Measurements from ENCODE around the gene DNAH8. TPM values are rescaled to one million over a fixed set of nuclear protein-coding genes. Genes with fewer than 3 reads are reported as not detected.

The DNAH8 gene
- total and polyA plus RNA-seq, 3 donors from 2014 or later, result 17.2 to 23.7 (median 19.0) TPM

DNA sequence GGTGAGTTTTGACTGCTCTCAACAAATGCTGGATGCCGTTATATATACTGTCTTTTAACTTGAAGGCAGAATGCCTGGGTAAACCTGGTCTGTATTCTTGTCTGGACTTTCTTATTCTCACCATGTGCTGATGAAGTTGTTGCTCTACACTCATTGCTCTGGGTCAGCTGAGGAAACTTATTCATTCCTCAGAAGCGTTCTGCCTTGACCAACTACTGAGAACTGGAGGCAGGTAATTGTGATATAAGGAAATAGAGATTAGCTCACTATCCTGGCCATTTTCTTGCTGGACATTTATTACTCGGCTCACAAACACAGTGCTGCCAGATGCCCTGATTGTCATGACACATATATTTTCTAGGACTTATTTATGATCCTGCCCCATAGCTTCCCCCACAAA is 103.6 kb downstream of the DNAH8 start:
- no peak overlapping the region for H3K27ac ChIP-seq
- no peaks in the 10 kb centered on the region for H3K9me3 ChIP-seq
- intact Hi-C loops (cut with DNase I; ENCODE audit: low total_unique reads), result no loop called here
- DNase-seq, result no peak
- H3K4me1 ChIP-seq, result no peaks in the 10 kb centered on the region
- no peak for TF ChIP-seq POLR2A (IDR thresholded peaks at IDR 0.05)
- TF ChIP-seq, protein P1, sequence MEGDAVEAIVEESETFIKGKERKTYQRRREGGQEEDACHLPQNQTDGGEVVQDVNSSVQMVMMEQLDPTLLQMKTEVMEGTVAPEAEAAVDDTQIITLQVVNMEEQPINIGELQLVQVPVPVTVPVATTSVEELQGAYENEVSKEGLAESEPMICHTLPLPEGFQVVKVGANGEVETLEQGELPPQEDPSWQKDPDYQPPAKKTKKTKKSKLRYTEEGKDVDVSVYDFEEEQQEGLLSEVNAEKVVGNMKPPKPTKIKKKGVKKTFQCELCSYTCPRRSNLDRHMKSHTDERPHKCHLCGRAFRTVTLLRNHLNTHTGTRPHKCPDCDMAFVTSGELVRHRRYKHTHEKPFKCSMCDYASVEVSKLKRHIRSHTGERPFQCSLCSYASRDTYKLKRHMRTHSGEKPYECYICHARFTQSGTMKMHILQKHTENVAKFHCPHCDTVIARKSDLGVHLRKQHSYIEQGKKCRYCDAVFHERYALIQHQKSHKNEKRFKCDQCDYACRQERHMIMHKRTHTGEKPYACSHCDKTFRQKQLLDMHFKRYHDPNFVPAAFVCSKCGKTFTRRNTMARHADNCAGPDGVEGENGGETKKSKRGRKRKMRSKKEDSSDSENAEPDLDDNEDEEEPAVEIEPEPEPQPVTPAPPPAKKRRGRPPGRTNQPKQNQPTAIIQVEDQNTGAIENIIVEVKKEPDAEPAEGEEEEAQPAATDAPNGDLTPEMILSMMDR (IDR thresholded peaks at IDR 0.05), result no peak
- H3K4me3 ChIP-seq, result no peak overlapping the region
- no peaks in the 10 kb centered on the region for H3K27me3 ChIP-seq
- H3K36me3 ChIP-seq (ENCODE audit: low read depth, missing control alignments), result no peaks in the 10 kb centered on the region
- WGBS, 2 donors, result 71 to 76% methylated on average over 3 of the region's 3 CpGs

DNA sequence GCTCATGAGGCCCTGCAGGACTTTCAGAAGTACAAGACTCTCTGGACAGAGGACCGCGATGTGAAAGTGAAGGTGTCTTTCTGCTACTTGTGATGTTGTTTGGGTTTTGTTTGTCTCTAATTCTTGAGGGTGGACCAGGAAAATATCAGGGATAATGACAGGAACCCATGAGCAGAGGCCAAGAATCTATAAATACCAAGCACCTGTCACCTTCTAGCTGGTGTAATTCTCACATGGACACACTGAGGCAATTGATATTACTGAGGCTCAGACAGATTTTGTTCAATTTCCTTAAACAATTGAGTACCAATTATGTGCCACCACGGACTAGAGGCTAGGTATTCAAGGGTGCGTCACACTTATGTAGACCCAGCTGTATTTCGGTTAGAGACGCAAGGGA is 107.9 kb downstream of the DNAH8 start:
- Histone ChIP-seq H3K4me1 (no peaks in the 10 kb centered on the region), H3K36me3 (ENCODE audit: low read depth, missing control alignments) (no peaks in the 10 kb centered on the region), H3K27ac (no peak overlapping the region), H3K9me3 (no peaks in the 10 kb centered on the region), H3K4me3 (no peak overlapping the region), H3K27me3 (no peaks in the 10 kb centered on the region)
- DNase-seq, result no peak
- TF ChIP-seq, protein P1 (IDR thresholded peaks at IDR 0.05), result no peak
- no peak for TF ChIP-seq POLR2A (IDR thresholded peaks at IDR 0.05)
- 94 to 96% methylated on average over 6 of the region's 6 CpGs for WGBS, 2 donors
- intact Hi-C loops (cut with DNase I; ENCODE audit: low total_unique reads), result no loop called here

DNA sequence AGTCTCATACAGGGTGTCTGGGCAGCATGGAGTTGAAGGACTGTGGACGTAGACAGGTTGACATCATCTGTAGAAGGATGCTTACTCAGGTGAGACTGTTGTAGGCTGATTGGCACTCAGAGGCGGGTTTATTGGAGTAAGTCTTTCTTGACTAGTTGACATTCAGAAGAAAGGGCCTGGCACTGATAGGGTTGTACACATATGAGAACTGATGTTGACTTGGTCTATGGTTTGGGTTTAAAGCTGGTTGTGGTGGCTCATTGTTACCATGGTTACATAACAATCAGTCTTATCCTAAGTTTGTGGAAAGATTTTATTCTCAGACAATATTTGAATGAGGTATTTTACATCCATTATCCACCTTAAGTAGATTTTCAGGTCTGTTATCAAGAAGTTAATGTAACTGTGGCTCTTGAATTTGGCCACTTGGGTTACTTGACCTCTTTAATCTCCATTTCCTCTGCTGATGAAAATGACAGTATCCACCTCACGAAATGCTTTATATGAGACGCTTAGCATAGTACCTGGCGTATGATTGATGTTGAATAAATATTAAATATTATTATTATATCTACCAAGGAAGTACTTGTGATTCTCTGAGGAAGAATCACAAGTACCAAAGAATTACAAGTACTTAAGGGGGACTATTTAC is 109.3 kb downstream of the DNAH8 start:
- no peaks in the 10 kb centered on the region for H3K27me3 ChIP-seq
- H3K4me3 ChIP-seq, result no peak overlapping the region
- no peak for DNase-seq
- H3K4me1 ChIP-seq, result no peaks in the 10 kb centered on the region
- H3K36me3 ChIP-seq (ENCODE audit: low read depth, missing control alignments), result no peaks in the 10 kb centered on the region
- H3K9me3 ChIP-seq, result no peaks in the 10 kb centered on the region
- 90 to 98% methylated on average over 5 of the region's 5 CpGs for WGBS, 2 donors
- no peak overlapping the region for H3K27ac ChIP-seq
- intact Hi-C loops (cut with DNase I; ENCODE audit: low total_unique reads), result no loop called here
- no peak for TF ChIP-seq POLR2A (IDR thresholded peaks at IDR 0.05)
- TF ChIP-seq, protein P1 (IDR thresholded peaks at IDR 0.05), result no peak

DNA sequence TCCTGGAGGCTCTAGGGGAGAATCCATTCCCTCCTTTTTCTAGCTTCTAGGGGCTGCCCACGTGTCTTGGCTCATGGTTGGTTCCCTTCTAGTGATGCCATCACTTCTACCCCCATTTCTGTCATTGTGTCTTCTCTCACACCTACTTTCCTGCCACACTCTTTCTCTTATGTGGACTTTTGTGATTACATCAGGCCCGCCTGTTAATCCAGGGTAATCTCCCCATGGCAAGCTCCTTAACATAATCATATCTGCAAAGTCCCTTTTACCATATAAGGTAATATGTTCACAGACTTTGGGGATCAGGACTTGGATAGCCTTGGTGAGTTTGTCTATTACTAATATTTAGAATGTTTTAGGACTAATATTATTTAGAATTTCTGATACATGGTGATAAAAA is 111.9 kb downstream of the DNAH8 start:
- H3K36me3 ChIP-seq (ENCODE audit: low read depth, missing control alignments), result no peaks in the 10 kb centered on the region
- no peak overlapping the region for H3K4me3 ChIP-seq
- no peaks in the 10 kb centered on the region for H3K27me3 ChIP-seq
- TF ChIP-seq, protein P1 (IDR thresholded peaks at IDR 0.05), result no peak
- no peak for TF ChIP-seq POLR2A (IDR thresholded peaks at IDR 0.05)
- H3K27ac ChIP-seq, result no peak overlapping the region
- H3K9me3 ChIP-seq, result no peaks in the 10 kb centered on the region
- no peak for DNase-seq
- 58 to 86% methylated on average over 2 of the region's 2 CpGs for WGBS, 2 donors
- H3K4me1 ChIP-seq, result no peaks in the 10 kb centered on the region
- intact Hi-C loops (cut with DNase I; ENCODE audit: low total_unique reads), result no loop called here

DNA sequence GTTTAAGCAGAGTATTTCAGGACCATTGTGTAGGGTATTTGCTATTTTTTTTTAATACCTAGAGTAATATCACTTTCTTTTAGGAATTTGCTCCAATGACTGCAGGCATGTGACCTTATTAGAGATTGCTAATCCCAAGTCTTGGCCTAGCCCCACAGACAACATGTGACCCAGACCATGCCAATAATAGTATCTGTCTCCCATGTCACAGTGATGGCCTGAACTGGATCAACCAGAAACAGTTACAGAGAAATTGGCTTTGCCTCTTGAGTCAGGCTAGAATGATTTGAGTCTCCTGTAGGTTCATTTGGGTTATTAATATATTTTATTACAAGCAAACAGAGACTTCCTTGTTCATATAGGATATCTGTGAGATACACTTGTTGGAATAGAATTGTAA is 116.8 kb downstream of the DNAH8 start:
- intact Hi-C loops (cut with DNase I; ENCODE audit: low total_unique reads), result no loop called here
- H3K27me3 ChIP-seq, result no peaks in the 10 kb centered on the region
- TF ChIP-seq, protein P1 (IDR thresholded peaks at IDR 0.05), result no peak
- TF ChIP-seq POLR2A (IDR thresholded peaks at IDR 0.05), result no peak
- H3K9me3 ChIP-seq, result no peaks in the 10 kb centered on the region
- no peaks in the 10 kb centered on the region for H3K4me1 ChIP-seq
- H3K27ac ChIP-seq, result no peak overlapping the region
- no peak overlapping the region for H3K4me3 ChIP-seq
- DNase-seq, result no peak
- H3K36me3 ChIP-seq (ENCODE audit: low read depth, missing control alignments), result no peaks in the 10 kb centered on the region

Data from testis (tissue), 3 donors.